ENCODE data around the gene LMAN2.

DNA sequence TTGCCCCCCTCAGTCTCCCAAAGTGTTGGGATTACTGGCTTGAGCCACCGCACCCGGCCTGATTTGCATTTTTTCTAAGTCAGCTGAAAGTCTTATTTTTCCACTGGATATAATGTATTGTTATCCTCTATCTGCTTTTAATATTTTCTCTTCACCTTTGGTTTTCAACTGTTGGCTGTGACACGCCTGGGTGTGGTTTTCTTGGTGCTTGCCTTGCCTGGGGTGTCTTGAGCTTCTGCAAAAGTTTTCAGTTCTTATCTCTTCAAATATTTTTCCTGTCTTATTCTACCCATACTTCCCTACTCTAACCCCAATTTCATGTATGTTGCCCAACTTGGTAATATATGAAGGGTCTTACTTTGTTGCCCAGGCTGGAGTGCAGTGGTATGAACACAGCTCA, 35.5 kb downstream of the LMAN2 start:
- TF ChIP-seq CTCF (conservative IDR thresholded peaks at IDR 0.05; ENCODE audit: low read length) (no peak), EZH2phosphoT487 (IDR thresholded peaks at IDR 0.05; ENCODE audit: borderline replicate concordance) (no peak)
